IMR-90 (cell line): ENCODE results near the gene RNF151. TPM values are rescaled to one million over a fixed set of nuclear protein-coding genes. Genes with fewer than 3 reads are reported as not detected.
A peak's percentile ranks its signal among the peaks of the same experiment; 100 is the strongest.

ENCODE experiments used
- ATAC-seq: fragments of 200-7000 bp; cut with Tn5 transposase; 2 replicates; pipeline ENCODE4 v1.9.1; 2020; ENCODE audit warnings: low read depth, mild to moderate bottlenecking, moderate library complexity
- BruUV-seq: library from RNA; stranded (reverse); fragments of 400-500 nt; replicated peaks from 2 replicates; lab custom pipeline; 2021; lab: Mats Ljungman, UMichigan
- CTCF ChIA-PET: fragments of 300-600 bp; formaldehyde crosslinking; extraction: SDS; loops from one replicate; lab custom pipeline; 2021; ENCODE audit warnings: antibody characterized with exemption; lab: Yijun Ruan, JAX
- POLR2A ChIA-PET: fragments of 300-600 bp; sonication (Branson Sonifier 250); formaldehyde crosslinking; loops from one replicate; lab custom pipeline; 2022; ENCODE audit warnings: antibody characterized with exemption; ENCODE audit not compliant: unreplicated experiment; lab: Charles Lee
- DNase-seq: peaks from one replicate; pipeline ENCODE4 v3.0.0; 2013
- H2AFZ ChIP-seq: replicated peaks from 2 replicates; pipeline ENCODE3; 2013; ENCODE audit warnings: low read length, mild to moderate bottlenecking; ENCODE audit not compliant: poor library complexity
- H2AK5ac ChIP-seq: 2 replicates; pipeline ENCODE4 v1.6.1; 2013; ENCODE audit warnings: low read depth, low read length, inconsistent platforms
- H2AK9ac ChIP-seq: replicated peaks from 2 replicates; pipeline ENCODE3; 2013; ENCODE audit warnings: mild to moderate bottlenecking, low read depth, low read length, moderate library complexity; ENCODE audit not compliant: poor library complexity
- H2BK120ac ChIP-seq: 2 replicates; pipeline ENCODE4 v1.6.1; 2013; ENCODE audit warnings: low read depth, low read length, inconsistent platforms
- H2BK15ac ChIP-seq: 3 replicates; pipeline ENCODE4 v1.6.1; 2013; ENCODE audit warnings: low read depth, low read length, inconsistent platforms
- H2BK20ac ChIP-seq: 2 replicates; pipeline ENCODE4 v1.6.1; 2013; ENCODE audit warnings: low read depth, mild to moderate bottlenecking, inconsistent platforms, low read length, moderate library complexity
- H2BK5ac ChIP-seq: 2 replicates; pipeline ENCODE4 v1.6.1; 2013; ENCODE audit warnings: mild to moderate bottlenecking, low read depth, low read length, inconsistent platforms; ENCODE audit not compliant: poor library complexity, severe bottlenecking
- H3K14ac ChIP-seq: replicated peaks from 2 replicates; pipeline ENCODE4 v1.6.1; 2013; ENCODE audit warnings: low read depth, low read length, inconsistent platforms
- H3K18ac ChIP-seq: 2 replicates; pipeline ENCODE4 v1.6.1; 2013; ENCODE audit warnings: low read depth, low read length, control low read depth
- H3K23ac ChIP-seq: 2 replicates; pipeline ENCODE4 v1.6.1; 2013; ENCODE audit warnings: low read depth, low read length, inconsistent platforms
- H3K27ac ChIP-seq: 2 replicates; pipeline ENCODE4 v1.5.1; 2013; ENCODE audit warnings: mild to moderate bottlenecking, control low read depth, low read length; ENCODE audit not compliant: insufficient read depth
- H3K27me3 ChIP-seq: 2 replicates; pipeline ENCODE4 v1.6.1; 2013; ENCODE audit warnings: low read length; ENCODE audit not compliant: control insufficient read depth, insufficient read depth
- H3K36me3 ChIP-seq: 2 replicates; pipeline ENCODE4 v1.6.1; 2013; ENCODE audit warnings: low read length, mixed read lengths; ENCODE audit not compliant: control insufficient read depth, insufficient read depth
- H3K4ac ChIP-seq: 2 replicates; pipeline ENCODE4 v1.6.1; 2013; ENCODE audit warnings: low read depth, low read length, inconsistent platforms
- H3K4me1 ChIP-seq: 2 replicates; pipeline ENCODE4 v1.6.1; 2013; ENCODE audit warnings: low read length, mixed read lengths; ENCODE audit not compliant: control insufficient read depth, insufficient read depth
- H3K4me2 ChIP-seq: 2 replicates; pipeline ENCODE4 v1.6.1; 2013; ENCODE audit warnings: low read depth, mild to moderate bottlenecking, control low read depth, low read length, moderate library complexity
- H3K4me3 ChIP-seq: 2 replicates; pipeline ENCODE4 v1.5.1; 2013; ENCODE audit warnings: low read depth, mild to moderate bottlenecking, control low read depth, low read length, moderate library complexity; ENCODE audit not compliant: insufficient read depth
- H3K56ac ChIP-seq: 2 replicates; pipeline ENCODE4 v1.6.1; 2013; ENCODE audit warnings: low read length, inconsistent platforms; ENCODE audit not compliant: insufficient read depth; ENCODE audit errors: extremely low read depth
- H3K79me1 ChIP-seq, 2 experiments: 2 replicates each; pipeline ENCODE4 v1.6.1; 2013; ENCODE audit warnings: low read length in 2 of 2, inconsistent platforms in 1 of 2, low read depth in 1 of 2
- H3K9ac ChIP-seq: 2 replicates; pipeline ENCODE4 v1.6.1; 2013; ENCODE audit warnings: low read depth, low read length, control low read depth
- H3K9me1 ChIP-seq: 2 replicates; pipeline ENCODE4 v1.6.1; 2013; ENCODE audit warnings: low read length, inconsistent platforms; ENCODE audit not compliant: insufficient read depth
- H3K9me3 ChIP-seq: 2 replicates; pipeline ENCODE4 v1.6.1; 2013; ENCODE audit warnings: low read length; ENCODE audit not compliant: control insufficient read depth, insufficient read depth
- H4K20me1 ChIP-seq: 2 replicates; pipeline ENCODE4 v1.6.1; 2013; ENCODE audit warnings: low read length, inconsistent platforms; ENCODE audit not compliant: insufficient read depth
- H4K5ac ChIP-seq: 2 replicates; pipeline ENCODE4 v1.6.1; 2013; ENCODE audit warnings: mild to moderate bottlenecking, low read depth, low read length, control low read depth
- H4K8ac ChIP-seq, 2 experiments: 2 replicates each; pipeline ENCODE4 v1.6.1; 2013; ENCODE audit warnings: low read depth in 2 of 2, low read length in 2 of 2, control low read depth in 1 of 2, inconsistent platforms in 1 of 2
- H4K91ac ChIP-seq: 2 replicates; pipeline ENCODE4 v1.6.1; 2013; ENCODE audit warnings: low read depth, low read length, inconsistent platforms; ENCODE audit not compliant: insufficient read depth
- CEBPB ChIP-seq: IDR thresholded peaks from 2 replicates; pipeline ENCODE4 v1.6.1; 2012; ENCODE audit warnings: low read depth, low read length, improper control_type of control experiment
- CHD1 ChIP-seq: IDR thresholded peaks from 2 replicates; pipeline ENCODE4 v1.6.1; 2012; ENCODE audit warnings: low read depth, low read length, improper control_type of control experiment
- FOS ChIP-seq: fragments of 150-350 bp; IDR thresholded peaks from 2 replicates; pipeline ENCODE4 v1.6.1; 2016; ENCODE audit warnings: low read depth, low read length
- MAFK ChIP-seq: IDR thresholded peaks from 2 replicates; pipeline ENCODE4 v1.6.1; 2012; ENCODE audit warnings: low read depth, low read length, improper control_type of control experiment
- MAZ ChIP-seq: IDR thresholded peaks from 2 replicates; pipeline ENCODE4 v1.6.1; 2012; ENCODE audit warnings: low read depth, mild to moderate bottlenecking, low read length, improper control_type of control experiment, moderate library complexity, borderline replicate concordance
- MXI1 ChIP-seq: IDR thresholded peaks from 2 replicates; pipeline ENCODE4 v1.6.1; 2012; ENCODE audit warnings: low read depth, mild to moderate bottlenecking, low read length, moderate library complexity, borderline replicate concordance
- POLR2A ChIP-seq: IDR thresholded peaks from 2 replicates; pipeline ENCODE4 v1.6.1; 2012; ENCODE audit warnings: mild to moderate bottlenecking, low read depth, low read length
- SMC3 ChIP-seq: fragments of 150-350 bp; IDR thresholded peaks from 2 replicates; pipeline ENCODE4 v1.6.1; 2016; ENCODE audit warnings: low read depth, mild to moderate bottlenecking, antibody characterized with exemption, low read length, moderate library complexity
- WGBS, 2 experiments: methylation state at CpG; one replicate each; pipeline versions ENCODE4 v1.1.5 to v1.1.7; 2013; ENCODE audit warnings: missing lambda C conversion rate in 2 of 2; ENCODE audit not compliant: insufficient read length in 1 of 2; ENCODE audit errors: extremely low coverage in 2 of 2; 5-methylcytosine and 5-hydroxymethylcytosine counted together
- dilution Hi-C: fragments of 300-500 bp; cut with HindIII; formaldehyde crosslinking; loops from one replicate; pipeline ENCODE4 v1.14.3; 2018; ENCODE audit warnings: low sequenced_read_pairs; ENCODE audit not compliant: unreplicated experiment
- in situ Hi-C: fragments of 300-500 bp; cut with MboI; formaldehyde crosslinking; loops from 3 replicates; pipeline ENCODE4 v1.14.3; 2019; ENCODE audit warnings: low sequenced_read_pairs, inconsistent platforms, mixed read lengths
- intact Hi-C: fragments of 100-400 bp; cut with micrococcal nuclease; formaldehyde crosslinking; loops from 2 replicates; pipeline ENCODE4 v1.10.0; 2022
- polyA plus RNA-seq, 3 experiments: library from polyadenylated mRNA; depleted of rRNA; stranded (reverse); fragments of >200 nt; gene quantifications; 2 replicates each; pipeline ENCODE4 v1.2.3, GENCODE V29; 2012; ENCODE audit warnings: low replicate concordance in 1 of 3
- total RNA-seq: library from RNA; depleted of rRNA; stranded (reverse); fragments of >200 nt; gene quantifications from 2 replicates; pipeline ENCODE4 v1.2.3, GENCODE V29; 2012
- TF ChIP-seq, protein P1 (sequence below): fragments of 150-350 bp; IDR thresholded peaks from 2 replicates; pipeline ENCODE4 v1.6.1; 2017; ENCODE audit warnings: mild to moderate bottlenecking, antibody characterized with exemption, low read length, low read depth
- TF ChIP-seq, protein P2 (sequence below): conservative IDR thresholded peaks from 2 replicates; pipeline ENCODE4 v1.5.1; 2012; ENCODE audit warnings: mild to moderate bottlenecking, low read depth, low read length, improper control_type of control experiment

RNF151 gene
- total and polyA plus RNA-seq, 2 of the 4 experiments (the other 2 are of a cell fraction): not detected

DNA sequence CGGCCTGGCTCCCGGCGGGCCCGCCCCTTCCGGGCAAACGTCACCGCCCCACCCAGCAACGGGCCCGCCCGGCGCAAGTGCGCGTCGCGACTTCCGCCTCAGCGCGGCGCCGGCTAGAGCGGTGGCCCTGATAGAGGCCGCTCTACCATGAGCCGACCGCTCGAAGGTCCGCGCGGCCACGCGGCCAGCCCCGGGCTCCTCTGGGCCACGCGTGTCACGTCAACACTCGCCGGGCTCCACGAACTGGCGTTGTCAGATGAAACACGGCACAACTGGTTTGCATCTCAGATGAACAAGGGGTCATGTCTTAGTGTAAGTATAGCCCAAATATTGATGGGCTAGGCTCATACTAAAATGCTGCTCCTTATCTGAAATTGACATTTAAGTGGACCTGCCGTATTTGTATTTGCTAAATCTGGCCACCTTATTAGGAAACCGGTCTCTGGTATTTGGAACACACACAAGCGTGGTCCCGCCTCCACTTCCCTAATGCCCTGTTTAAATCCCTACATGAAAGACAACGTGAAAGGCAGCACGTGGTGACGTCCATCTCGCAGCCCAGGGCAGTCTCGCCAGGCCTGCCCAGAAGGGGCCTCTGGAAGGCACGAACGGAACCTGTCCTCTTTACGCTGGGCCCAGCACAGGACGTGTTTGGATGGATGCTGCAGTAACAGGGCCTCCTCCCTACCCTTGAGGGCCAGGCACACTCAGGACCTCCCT, 43.3 kb downstream of the RNF151 start, which contains the start of gene ZNF598:
ZNF598 (minus strand) TSS at position 31 of the 720 bp plus-strand sequence.
- CTCF ChIA-PET: no interaction called here
- in situ Hi-C loops: no loop called here
- WGBS, 2 experiments: 0% methylated on average over 27 of the region's 52 CpGs; no CpG with 5 or more reads in 1 of the 2 experiments

More for the DNA sequence above, 43.3 kb downstream of the RNF151 start, which contains the start of gene ZNF598:
- peak within 1 kb of the TSS; percentile 17; the same call in 1 of the 3 replicates for H2BK15ac ChIP-seq
- POLR2A ChIA-PET: no interaction called here
- peak within 1 kb of the TSS; percentile 100 for H4K5ac ChIP-seq
- H4K20me1 ChIP-seq: peaks cover 42% of the 10 kb centered on the region
- peak within 1 kb of the TSS; percentile 97 for H2AFZ ChIP-seq
- H3K4me2 ChIP-seq: peak within 1 kb of the TSS; percentile 99
- peak within 1 kb of the TSS; percentile 98 for H3K4me3 ChIP-seq
- H3K27ac ChIP-seq: peak within 1 kb of the TSS; percentile 94
- H3K36me3 ChIP-seq: peaks cover 9% of the 10 kb centered on the region
- peak within 1 kb of the TSS; percentile 95 for H3K56ac ChIP-seq
- TF ChIP-seq SMC3 (no peak), MAFK (no peak), MAZ (0 out of 2 replicates have a peak, but pooled peaks have one; percentile 18), CHD1 (no peak), FOS (no peak), POLR2A (peak; percentile 97), CEBPB (no peak), MXI1 (peak; percentile 80)
- TF ChIP-seq, protein P1, sequence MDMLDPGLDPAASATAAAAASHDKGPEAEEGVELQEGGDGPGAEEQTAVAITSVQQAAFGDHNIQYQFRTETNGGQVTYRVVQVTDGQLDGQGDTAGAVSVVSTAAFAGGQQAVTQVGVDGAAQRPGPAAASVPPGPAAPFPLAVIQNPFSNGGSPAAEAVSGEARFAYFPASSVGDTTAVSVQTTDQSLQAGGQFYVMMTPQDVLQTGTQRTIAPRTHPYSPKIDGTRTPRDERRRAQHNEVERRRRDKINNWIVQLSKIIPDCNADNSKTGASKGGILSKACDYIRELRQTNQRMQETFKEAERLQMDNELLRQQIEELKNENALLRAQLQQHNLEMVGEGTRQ: peak; percentile 79
- TF ChIP-seq, protein P2, sequence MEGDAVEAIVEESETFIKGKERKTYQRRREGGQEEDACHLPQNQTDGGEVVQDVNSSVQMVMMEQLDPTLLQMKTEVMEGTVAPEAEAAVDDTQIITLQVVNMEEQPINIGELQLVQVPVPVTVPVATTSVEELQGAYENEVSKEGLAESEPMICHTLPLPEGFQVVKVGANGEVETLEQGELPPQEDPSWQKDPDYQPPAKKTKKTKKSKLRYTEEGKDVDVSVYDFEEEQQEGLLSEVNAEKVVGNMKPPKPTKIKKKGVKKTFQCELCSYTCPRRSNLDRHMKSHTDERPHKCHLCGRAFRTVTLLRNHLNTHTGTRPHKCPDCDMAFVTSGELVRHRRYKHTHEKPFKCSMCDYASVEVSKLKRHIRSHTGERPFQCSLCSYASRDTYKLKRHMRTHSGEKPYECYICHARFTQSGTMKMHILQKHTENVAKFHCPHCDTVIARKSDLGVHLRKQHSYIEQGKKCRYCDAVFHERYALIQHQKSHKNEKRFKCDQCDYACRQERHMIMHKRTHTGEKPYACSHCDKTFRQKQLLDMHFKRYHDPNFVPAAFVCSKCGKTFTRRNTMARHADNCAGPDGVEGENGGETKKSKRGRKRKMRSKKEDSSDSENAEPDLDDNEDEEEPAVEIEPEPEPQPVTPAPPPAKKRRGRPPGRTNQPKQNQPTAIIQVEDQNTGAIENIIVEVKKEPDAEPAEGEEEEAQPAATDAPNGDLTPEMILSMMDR: no peak
- H4K8ac ChIP-seq: peak within 1 kb of the TSS; percentile 99
- H3K9me3 ChIP-seq: no peaks in the 10 kb centered on the region
- dilution Hi-C loops: no loop called here
- peaks cover 9 to 52% of the 10 kb centered on the region in 2 experiments; a peak in 3 of 4 replicates for H3K79me1 ChIP-seq
- TSS peak; percentile 98 for BruUV-seq
- H2AK9ac ChIP-seq: peak within 1 kb of the TSS; percentile 98
- H3K23ac ChIP-seq: peak within 1 kb of the TSS; percentile 97
- H2BK5ac ChIP-seq: peak within 1 kb of the TSS; percentile 95
- ATAC-seq: peak; percentile 92
- H3K9me1 ChIP-seq: peaks cover 8% of the 10 kb centered on the region; the same call in 1 of the 2 replicates
- peak within 1 kb of the TSS; percentile 84 for H2BK120ac ChIP-seq
- H2AK5ac ChIP-seq: peak within 1 kb of the TSS; percentile 99
- H3K4ac ChIP-seq: peak within 1 kb of the TSS; percentile 100
- peak within 1 kb of the TSS; percentile 100 for H3K14ac ChIP-seq
- H2BK20ac ChIP-seq: peak within 1 kb of the TSS; percentile 27; the same call in 1 of the 2 replicates
- DNase-seq: peak; percentile 84
- peaks cover 20% of the 10 kb centered on the region for H3K4me1 ChIP-seq
- H3K27me3 ChIP-seq: no peaks in the 10 kb centered on the region
- peak within 1 kb of the TSS; percentile 99 for H3K18ac ChIP-seq
- intact Hi-C loops: no loop called here
- H3K9ac ChIP-seq: peak within 1 kb of the TSS; percentile 99
- peak within 1 kb of the TSS; percentile 95 for H4K91ac ChIP-seq
